GM21619 (cell line): Measurements from ENCODE around the gene ZBTB12.
"Not testable (repeated sequence)": the region's sequence is repeated elsewhere in the genome, so short reads cannot be mapped to it uniquely, and the experiment has no call there.

Source experiments
- ATAC-seq: cut with Tn5 transposase; IDR thresholded peaks from one replicate; pipeline ENCODE4 v1.9.1; 2021; ENCODE audit not compliant: unreplicated experiment

ZBTB12 gene

DNA sequence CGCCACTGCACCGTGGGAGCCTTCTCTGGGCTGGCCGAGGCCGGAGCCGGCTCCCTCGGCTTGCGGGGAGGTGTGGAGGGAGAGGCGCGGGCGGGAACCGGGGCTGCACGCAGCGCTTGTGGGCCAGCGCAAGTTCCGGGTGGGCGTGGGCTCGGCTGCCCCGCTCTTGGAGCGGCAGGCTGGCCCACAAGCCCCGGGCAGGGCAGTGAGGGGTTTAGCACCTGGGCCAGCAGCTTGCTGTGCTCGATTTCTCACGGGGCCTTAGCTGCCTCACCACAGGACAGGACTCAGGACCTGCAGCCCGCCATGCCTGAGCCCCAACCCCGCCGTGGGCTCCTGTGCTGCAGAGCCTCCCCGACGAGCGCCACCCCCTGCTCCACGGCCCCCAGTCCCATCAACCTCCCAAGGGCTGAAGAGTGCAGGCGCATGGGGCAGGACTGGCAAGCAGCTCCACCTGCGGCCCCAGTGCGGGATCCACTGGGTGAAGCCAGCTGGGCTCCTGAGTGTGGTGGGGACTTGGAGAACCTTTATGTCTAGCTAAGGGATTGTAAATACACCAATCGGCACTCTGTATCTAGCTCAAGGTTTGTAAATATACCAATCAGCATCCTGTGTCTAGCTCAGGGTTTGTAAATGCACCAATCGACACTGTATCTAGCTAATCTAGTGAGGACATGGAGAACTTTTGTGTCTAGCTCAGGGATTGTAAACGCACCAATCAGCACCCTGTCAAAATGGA is 49.7 kb downstream of the ZBTB12 start:
- ATAC-seq: not testable (repeated sequence)

DNA sequence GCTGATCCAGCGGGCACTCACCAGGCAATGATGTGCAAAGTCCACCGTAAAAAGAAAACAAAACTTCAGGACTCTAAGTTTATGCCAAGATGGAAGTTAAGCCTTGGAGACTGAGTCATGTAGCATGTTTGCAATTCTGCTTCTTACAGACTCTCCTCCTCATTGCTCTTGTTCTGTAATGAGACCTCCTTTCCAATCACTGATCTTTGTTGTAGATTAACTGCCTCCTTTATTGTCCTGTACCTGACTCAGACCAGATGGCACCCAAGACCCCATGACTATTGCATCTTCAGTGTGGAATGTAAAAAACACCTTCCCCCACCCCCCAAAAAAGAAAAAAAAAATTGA is 50.4 kb downstream of the ZBTB12 start:
- ATAC-seq: no peak

- ATAC-seq: no peak
Observed at GRCh38 chr6:31850765-31851484, 51.0 kb downstream of the ZBTB12 start.
